HCT116 (cell line): ENCODE results near the gene KIAA0319L. TPM values are rescaled to one million over a fixed set of nuclear protein-coding genes. Genes with fewer than 3 reads are reported as not detected.

ENCODE experiments used
- ATAC-seq: fragments of 200-7000 bp; cut with Tn5 transposase; 2 replicates; pipeline ENCODE4 v1.9.1; 2020; ENCODE audit warnings: mild to moderate bottlenecking, moderate library complexity
- BruUV-seq: library from RNA; stranded (reverse); fragments of 400-500 nt; replicated peaks from 2 replicates; lab custom pipeline; 2021; lab: Mats Ljungman, UMichigan
- CTCF ChIA-PET: fragments of 300-600 bp; sonication (Branson Sonifier 250); formaldehyde crosslinking; loops from one replicate; lab custom pipeline; 2021; ENCODE audit warnings: antibody characterized with exemption; lab: Charles Lee
- POLR2A ChIA-PET: fragments of 300-600, 350-600 bp; sonication (Branson Sonifier 250); formaldehyde crosslinking; loops from one replicate; lab custom pipeline; 2021; ENCODE audit warnings: antibody characterized with exemption; lab: Charles Lee
- RAD21 ChIA-PET, 2 experiments: fragments of 300-600 bp; sonication (Branson Sonifier 250); formaldehyde crosslinking; loops; one replicate each; lab custom pipeline; 2023; ENCODE audit warnings: low total read pairs in 2 of 2; ENCODE audit not compliant: uncharacterized antibody in 2 of 2, unreplicated experiment in 2 of 2, low non-redundant PET in 1 of 2; lab: Charles Lee
- DNase-seq: peaks from one replicate; pipeline ENCODE4 v3.0.0-alpha.2; 2010; ENCODE audit warnings: low read depth, low spot score
- H2AFZ ChIP-seq: fragments of 200-600 bp; shearing (Covaris generic), sonication (generic); 2 replicates; pipeline ENCODE4 v1.6.1; 2017; ENCODE audit warnings: low read depth, mixed run types, mixed read lengths, antibody characterized with exemption, low read length; ENCODE audit not compliant: poor library complexity, severe bottlenecking
- H3K27ac ChIP-seq: 2 replicates; pipeline ENCODE4 v1.5.1; 2012; ENCODE audit warnings: low read depth, low read length
- H3K27me3 ChIP-seq: fragments of 200-600 bp; sonication (generic); 2 replicates; pipeline ENCODE4 v1.6.1; 2016; ENCODE audit warnings: mixed run types, low read length, mixed read lengths; ENCODE audit not compliant: insufficient read depth
- H3K36me3 ChIP-seq, 2 experiments: fragments of 200-500 bp in 1 of 2; fragments of 200-600 bp in 1 of 2; sonication (Bioruptor generic) in 1 of 2; sonication (generic) in 1 of 2; 2 replicates each; pipeline versions ENCODE4 v1.5.1 to v1.6.1; 2014 to 2016; ENCODE audit warnings: low read length in 2 of 2, inconsistent platforms in 1 of 2, mixed read lengths in 1 of 2, mixed run types in 1 of 2; ENCODE audit not compliant: insufficient read depth in 2 of 2, control insufficient read depth in 1 of 2
- H3K4me1 ChIP-seq, 2 experiments: fragments of 200-600 bp in 1 of 2; sonication (generic) in 1 of 2; 2 replicates each; pipeline versions ENCODE4 v1.5.1 to v1.6.1; 2012 to 2017; ENCODE audit warnings: low read length in 2 of 2, inconsistent platforms in 1 of 2, mild to moderate bottlenecking in 1 of 2, mixed read lengths in 1 of 2, mixed run types in 1 of 2, moderate library complexity in 1 of 2; ENCODE audit not compliant: insufficient read depth in 2 of 2, control insufficient read depth in 1 of 2
- H3K4me2 ChIP-seq: fragments of 200-600 bp; sonication (generic); 2 replicates; pipeline ENCODE4 v1.6.1; 2017; ENCODE audit warnings: mixed run types, low read length, mixed read lengths
- H3K4me3 ChIP-seq, 2 experiments: fragments of 200-600 bp in 1 of 2; sonication (generic) in 1 of 2; replicated peaks in 1 of 2; 2 replicates each; pipeline ENCODE4 v1.5.1; 2011 to 2016; ENCODE audit warnings: low read length in 2 of 2, control low read depth in 1 of 2, low read depth in 1 of 2, mild to moderate bottlenecking in 1 of 2, mixed read lengths in 1 of 2, mixed run types in 1 of 2
- H3K79me2 ChIP-seq: fragments of 200-600 bp; sonication (generic); 2 replicates; pipeline ENCODE4 v1.6.1; 2017; ENCODE audit warnings: mild to moderate bottlenecking, mixed run types, low read length, moderate library complexity, mixed read lengths; ENCODE audit not compliant: insufficient read depth
- H3K9ac ChIP-seq: fragments of 200-600 bp; sonication (generic); 2 replicates; pipeline ENCODE4 v1.6.1; 2016; ENCODE audit warnings: low read length, mixed read lengths
- H3K9me2 ChIP-seq: fragments of 200-600 bp; sonication (generic), shearing (Covaris generic); 2 replicates; pipeline ENCODE4 v1.6.1; 2017; ENCODE audit warnings: mixed run types, mild to moderate bottlenecking, moderate library complexity; ENCODE audit not compliant: insufficient read depth
- H3K9me3 ChIP-seq, 2 experiments: fragments of 200-500 bp in 1 of 2; fragments of 200-600 bp in 1 of 2; sonication (Bioruptor generic) in 1 of 2; sonication (generic) in 1 of 2; 2 replicates each; pipeline ENCODE4 v1.6.1; 2014 to 2017; ENCODE audit warnings: low read length in 2 of 2, mixed read lengths in 2 of 2, inconsistent platforms in 1 of 2, low read depth in 1 of 2, mild to moderate bottlenecking in 1 of 2, mixed run types in 1 of 2, moderate library complexity in 1 of 2; ENCODE audit not compliant: control insufficient read depth in 1 of 2, insufficient read depth in 1 of 2
- H4K20me1 ChIP-seq: fragments of 200-600 bp; sonication (generic), shearing (Covaris generic); 2 replicates; pipeline ENCODE4 v1.6.1; 2017; ENCODE audit warnings: mixed run types, mild to moderate bottlenecking, moderate library complexity; ENCODE audit not compliant: insufficient read depth
- ATF3 ChIP-seq: IDR thresholded peaks from 2 replicates; pipeline ENCODE4 v1.6.1; 2012
- CEBPB ChIP-seq: IDR thresholded peaks from 2 replicates; pipeline ENCODE4 v1.6.1; 2012; ENCODE audit warnings: low read depth
- EZH2phosphoT487 ChIP-seq: fragments of 200-600 bp; IDR thresholded peaks from 2 replicates; pipeline ENCODE4 v1.6.1; 2018; ENCODE audit warnings: antibody characterized with exemption, borderline replicate concordance
- FOSL1 ChIP-seq: IDR thresholded peaks from 2 replicates; pipeline ENCODE4 v1.6.1; 2012; ENCODE audit warnings: low read depth
- JUND ChIP-seq: IDR thresholded peaks from 2 replicates; pipeline ENCODE4 v1.6.1; 2012
- POLR2A ChIP-seq: IDR thresholded peaks from 2 replicates; pipeline ENCODE4 v1.7.0; 2011; ENCODE audit warnings: borderline replicate concordance; ENCODE audit not compliant: insufficient read depth, insufficient read length; ENCODE audit errors: extremely low read depth
- POLR2AphosphoS5 ChIP-seq: IDR thresholded peaks from 2 replicates; pipeline ENCODE4 v1.6.1; 2011; ENCODE audit warnings: mild to moderate bottlenecking, low read depth, low read length, moderate library complexity
- SIN3A ChIP-seq: IDR thresholded peaks from 2 replicates; pipeline ENCODE4 v1.6.1; 2012; ENCODE audit warnings: low read depth
- SP1 ChIP-seq: IDR thresholded peaks from 2 replicates; pipeline ENCODE4 v1.6.1; 2012; ENCODE audit warnings: low read depth
- SRF ChIP-seq: IDR thresholded peaks from 2 replicates; pipeline ENCODE4 v1.6.1; 2012; ENCODE audit warnings: low read depth
- TCF7L2 ChIP-seq: IDR thresholded peaks from 2 replicates; pipeline ENCODE4 v1.7.0; 2011; ENCODE audit warnings: borderline replicate concordance, inconsistent platforms; ENCODE audit not compliant: insufficient read depth, insufficient read length; ENCODE audit errors: extremely low read depth
- ZNF274 ChIP-seq: fragments of 200-500 bp; sonication (Bioruptor generic); IDR thresholded peaks from 2 replicates; pipeline ENCODE4 v1.6.1; 2014; ENCODE audit warnings: mild to moderate bottlenecking, low read depth, low read length, inconsistent platforms
- intact Hi-C: fragments of 100-400 bp; cut with micrococcal nuclease; formaldehyde crosslinking; loops from 2 replicates; pipeline ENCODE4 v1.10.0; 2022
- total RNA-seq: library from RNA; stranded (reverse); gene quantifications from one replicate; pipeline ENCODE4 v1.2.1, GENCODE V29; 2021; ENCODE audit not compliant: unreplicated experiment
- TF ChIP-seq, protein P1 (sequence below): IDR thresholded peaks from 2 replicates; pipeline ENCODE4 v1.6.1; 2011; ENCODE audit warnings: mild to moderate bottlenecking, low read length, moderate library complexity; ENCODE audit not compliant: insufficient replicate concordance; ENCODE audit errors: extremely low read depth
- TF ChIP-seq, protein P2 (sequence below): IDR thresholded peaks from 2 replicates; pipeline ENCODE4 v1.6.1; 2012; ENCODE audit warnings: low read depth

Gene KIAA0319L
- total RNA-seq, 1 experiment from 2014 or later: 35.6 TPM

DNA sequence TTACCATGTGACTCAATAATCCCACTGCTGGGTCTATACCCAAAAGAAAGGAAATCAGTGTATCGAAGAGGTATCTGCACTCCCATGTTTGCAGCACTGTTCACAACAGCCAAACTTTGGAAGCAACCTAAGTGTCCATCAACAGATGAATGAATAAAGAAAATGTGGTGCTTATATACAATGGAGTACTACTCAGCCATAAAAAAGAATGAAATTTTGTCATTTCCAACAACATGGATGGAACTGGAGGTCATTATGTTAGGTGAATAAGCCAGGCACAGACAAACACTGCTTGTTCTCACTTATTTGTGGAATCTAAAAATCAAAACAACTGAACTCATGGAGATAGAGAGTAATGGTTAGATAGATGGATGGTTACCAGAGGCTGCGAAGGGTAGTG is 79.3 kb downstream of the KIAA0319L start:
- Histone ChIP-seq H3K4me1 (no peaks in the 10 kb centered on the region), H3K36me3 (0 out of 4 replicates have a peak, but pooled peaks cover 0 to 5% of the 10 kb centered on the region in 2 experiments), H3K9ac (no peak overlapping the region), H3K27me3 (no peaks in the 10 kb centered on the region), H4K20me1 (no peaks in the 10 kb centered on the region), H3K9me2 (no peaks in the 10 kb centered on the region), H3K4me3 (no peak overlapping the region), H3K9me3 (no peaks in the 10 kb centered on the region), H3K79me2 (no peaks in the 10 kb centered on the region), H2AFZ (no peak overlapping the region), H3K27ac (no peak overlapping the region), H3K4me2 (no peak overlapping the region)
- CTCF ChIA-PET: no interaction called here
- RAD21 ChIA-PET: no interaction called here
- intact Hi-C loops: no loop called here
- ATAC-seq: no peak
- POLR2A ChIA-PET: no interaction called here
- no peak for TF ChIP-seq ATF3
- no peak for TF ChIP-seq ZNF274
- no peak for TF ChIP-seq JUND
- TF ChIP-seq EZH2phosphoT487: no peak
- no peak for TF ChIP-seq TCF7L2
- TF ChIP-seq SP1: no peak
- no peak for TF ChIP-seq FOSL1
- no peak for TF ChIP-seq CEBPB
- DNase-seq: no peak
- no TSS peak for BruUV-seq

DNA sequence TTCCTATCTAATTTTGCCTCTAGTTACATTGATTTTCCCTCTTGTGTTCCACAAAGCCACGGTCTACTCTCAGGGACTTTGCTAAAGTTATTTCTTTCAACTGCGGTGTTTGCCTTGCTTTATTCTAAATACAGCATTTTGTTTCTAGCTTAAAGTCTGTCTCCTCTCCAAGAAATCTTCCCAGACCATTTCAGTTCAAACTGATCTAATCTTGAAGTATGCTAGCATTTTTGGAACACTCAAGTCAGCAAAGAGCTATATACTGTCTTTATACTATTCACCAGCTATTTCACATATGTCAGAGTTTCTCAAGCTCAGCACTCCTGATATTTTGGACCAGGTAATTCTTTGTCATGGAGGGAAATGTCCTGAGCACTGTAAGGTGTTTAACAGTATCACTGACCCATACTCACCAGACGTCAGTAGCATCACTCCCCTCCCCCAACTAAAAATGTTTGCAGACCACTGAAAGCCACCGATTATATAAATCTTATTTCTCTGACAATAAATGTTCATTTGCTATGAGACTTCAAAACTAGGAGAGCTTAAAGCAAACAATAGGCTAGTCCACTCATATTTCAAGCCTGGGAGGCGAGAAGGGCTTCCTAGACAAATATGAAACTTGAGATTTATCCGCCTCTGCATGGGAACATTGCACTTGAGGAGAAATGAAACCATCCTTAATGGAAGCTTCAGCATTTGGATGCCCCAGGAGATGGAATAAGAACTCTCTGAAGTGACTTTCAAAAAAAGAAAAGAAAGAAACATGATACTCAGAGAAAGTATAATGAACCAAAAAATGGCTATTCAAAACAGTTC is 81.1 kb downstream of the KIAA0319L start:
- no peak for ATAC-seq
- TF ChIP-seq ZNF274 (no peak), SRF (no peak), POLR2AphosphoS5 (no peak), POLR2A (no peak), SIN3A (no peak), CEBPB (no peak)
- TF ChIP-seq, protein P1, sequence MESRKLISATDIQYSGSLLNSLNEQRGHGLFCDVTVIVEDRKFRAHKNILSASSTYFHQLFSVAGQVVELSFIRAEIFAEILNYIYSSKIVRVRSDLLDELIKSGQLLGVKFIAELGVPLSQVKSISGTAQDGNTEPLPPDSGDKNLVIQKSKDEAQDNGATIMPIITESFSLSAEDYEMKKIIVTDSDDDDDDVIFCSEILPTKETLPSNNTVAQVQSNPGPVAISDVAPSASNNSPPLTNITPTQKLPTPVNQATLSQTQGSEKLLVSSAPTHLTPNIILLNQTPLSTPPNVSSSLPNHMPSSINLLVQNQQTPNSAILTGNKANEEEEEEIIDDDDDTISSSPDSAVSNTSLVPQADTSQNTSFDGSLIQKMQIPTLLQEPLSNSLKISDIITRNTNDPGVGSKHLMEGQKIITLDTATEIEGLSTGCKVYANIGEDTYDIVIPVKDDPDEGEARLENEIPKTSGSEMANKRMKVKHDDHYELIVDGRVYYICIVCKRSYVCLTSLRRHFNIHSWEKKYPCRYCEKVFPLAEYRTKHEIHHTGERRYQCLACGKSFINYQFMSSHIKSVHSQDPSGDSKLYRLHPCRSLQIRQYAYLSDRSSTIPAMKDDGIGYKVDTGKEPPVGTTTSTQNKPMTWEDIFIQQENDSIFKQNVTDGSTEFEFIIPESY: no peak
- TF ChIP-seq, protein P2, sequence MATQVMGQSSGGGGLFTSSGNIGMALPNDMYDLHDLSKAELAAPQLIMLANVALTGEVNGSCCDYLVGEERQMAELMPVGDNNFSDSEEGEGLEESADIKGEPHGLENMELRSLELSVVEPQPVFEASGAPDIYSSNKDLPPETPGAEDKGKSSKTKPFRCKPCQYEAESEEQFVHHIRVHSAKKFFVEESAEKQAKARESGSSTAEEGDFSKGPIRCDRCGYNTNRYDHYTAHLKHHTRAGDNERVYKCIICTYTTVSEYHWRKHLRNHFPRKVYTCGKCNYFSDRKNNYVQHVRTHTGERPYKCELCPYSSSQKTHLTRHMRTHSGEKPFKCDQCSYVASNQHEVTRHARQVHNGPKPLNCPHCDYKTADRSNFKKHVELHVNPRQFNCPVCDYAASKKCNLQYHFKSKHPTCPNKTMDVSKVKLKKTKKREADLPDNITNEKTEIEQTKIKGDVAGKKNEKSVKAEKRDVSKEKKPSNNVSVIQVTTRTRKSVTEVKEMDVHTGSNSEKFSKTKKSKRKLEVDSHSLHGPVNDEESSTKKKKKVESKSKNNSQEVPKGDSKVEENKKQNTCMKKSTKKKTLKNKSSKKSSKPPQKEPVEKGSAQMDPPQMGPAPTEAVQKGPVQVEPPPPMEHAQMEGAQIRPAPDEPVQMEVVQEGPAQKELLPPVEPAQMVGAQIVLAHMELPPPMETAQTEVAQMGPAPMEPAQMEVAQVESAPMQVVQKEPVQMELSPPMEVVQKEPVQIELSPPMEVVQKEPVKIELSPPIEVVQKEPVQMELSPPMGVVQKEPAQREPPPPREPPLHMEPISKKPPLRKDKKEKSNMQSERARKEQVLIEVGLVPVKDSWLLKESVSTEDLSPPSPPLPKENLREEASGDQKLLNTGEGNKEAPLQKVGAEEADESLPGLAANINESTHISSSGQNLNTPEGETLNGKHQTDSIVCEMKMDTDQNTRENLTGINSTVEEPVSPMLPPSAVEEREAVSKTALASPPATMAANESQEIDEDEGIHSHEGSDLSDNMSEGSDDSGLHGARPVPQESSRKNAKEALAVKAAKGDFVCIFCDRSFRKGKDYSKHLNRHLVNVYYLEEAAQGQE: no peak

More for the DNA sequence above, 81.1 kb downstream of the KIAA0319L start:
- Histone ChIP-seq H3K79me2 (no peaks in the 10 kb centered on the region), H3K9me3 (no peaks in the 10 kb centered on the region), H4K20me1 (no peaks in the 10 kb centered on the region), H3K27ac (no peak overlapping the region), H3K4me1 (no peaks in the 10 kb centered on the region), H3K4me2 (no peak overlapping the region), H3K4me3 (no peak overlapping the region), H3K36me3 (0 out of 4 replicates have a peak, but pooled peaks cover 0 to 5% of the 10 kb centered on the region in 2 experiments), H2AFZ (no peak overlapping the region), H3K9me2 (no peaks in the 10 kb centered on the region), H3K9ac (no peak overlapping the region), H3K27me3 (no peaks in the 10 kb centered on the region)
- no peak for DNase-seq
- BruUV-seq: TSS peak; percentile 31
- ChIA-PET RAD21 (interaction anchor here in 1 of 2 experiments (0.6 kb wide), 1 partner anchor 40 kb away, joined by 3 read pairs; no protein-coding TSS in a partner anchor), CTCF (interaction anchor here (1.3 kb wide), 1 partner anchor 25 kb away, joined by 3 read pairs; no protein-coding TSS in a partner anchor), POLR2A (no interaction called here)
- intact Hi-C loops: no loop called here
